Neural crest cell (in vitro differentiated cells): ENCODE results near the gene NF1. TPM values are rescaled to one million over a fixed set of nuclear protein-coding genes. Genes with fewer than 3 reads are reported as not detected.

Experiments used
- DNase-seq: peaks from one replicate; pipeline ENCODE4 v3.0.0; 2021; ENCODE audit warnings: low read depth, mixed read lengths, low spot score
- H3K27ac Mint-ChIP-seq: one replicate; pipeline ENCODE4 v1.8.0; 2021; ENCODE audit warnings: mild to moderate bottlenecking, mixed read lengths; ENCODE audit not compliant: unreplicated experiment
- H3K27me3 Mint-ChIP-seq: 2 replicates; pipeline ENCODE4 v1.8.0; 2021; ENCODE audit warnings: low read depth, mild to moderate bottlenecking, mixed read lengths
- H3K36me3 Mint-ChIP-seq: 2 replicates; pipeline ENCODE4 v1.8.0; 2021; ENCODE audit warnings: low read depth, mild to moderate bottlenecking, mixed read lengths
- H3K4me1 Mint-ChIP-seq: 2 replicates; pipeline ENCODE4 v1.8.0; 2021; ENCODE audit warnings: mixed read lengths
- H3K4me3 Mint-ChIP-seq: one replicate; pipeline ENCODE4 v1.8.0; 2021; ENCODE audit warnings: mild to moderate bottlenecking, mixed read lengths
- H3K9me3 Mint-ChIP-seq: 2 replicates; pipeline ENCODE4 v1.8.0; 2021; ENCODE audit warnings: mixed read lengths
- total RNA-seq: library from RNA; stranded (reverse); gene quantifications from 2 replicates; pipeline ENCODE4 v1.2.1, GENCODE V29; 2021
- TF ChIP-seq, protein P1 (sequence below): fragments of 200-600 bp; sonication (generic); conservative IDR thresholded peaks from 2 replicates; pipeline ENCODE4 v1.5.0; 2021; ENCODE audit warnings: antibody characterized with exemption, mild to moderate bottlenecking

Gene NF1
- total RNA-seq, 1 donor from 2014 or later, result 60.6 TPM

DNA sequence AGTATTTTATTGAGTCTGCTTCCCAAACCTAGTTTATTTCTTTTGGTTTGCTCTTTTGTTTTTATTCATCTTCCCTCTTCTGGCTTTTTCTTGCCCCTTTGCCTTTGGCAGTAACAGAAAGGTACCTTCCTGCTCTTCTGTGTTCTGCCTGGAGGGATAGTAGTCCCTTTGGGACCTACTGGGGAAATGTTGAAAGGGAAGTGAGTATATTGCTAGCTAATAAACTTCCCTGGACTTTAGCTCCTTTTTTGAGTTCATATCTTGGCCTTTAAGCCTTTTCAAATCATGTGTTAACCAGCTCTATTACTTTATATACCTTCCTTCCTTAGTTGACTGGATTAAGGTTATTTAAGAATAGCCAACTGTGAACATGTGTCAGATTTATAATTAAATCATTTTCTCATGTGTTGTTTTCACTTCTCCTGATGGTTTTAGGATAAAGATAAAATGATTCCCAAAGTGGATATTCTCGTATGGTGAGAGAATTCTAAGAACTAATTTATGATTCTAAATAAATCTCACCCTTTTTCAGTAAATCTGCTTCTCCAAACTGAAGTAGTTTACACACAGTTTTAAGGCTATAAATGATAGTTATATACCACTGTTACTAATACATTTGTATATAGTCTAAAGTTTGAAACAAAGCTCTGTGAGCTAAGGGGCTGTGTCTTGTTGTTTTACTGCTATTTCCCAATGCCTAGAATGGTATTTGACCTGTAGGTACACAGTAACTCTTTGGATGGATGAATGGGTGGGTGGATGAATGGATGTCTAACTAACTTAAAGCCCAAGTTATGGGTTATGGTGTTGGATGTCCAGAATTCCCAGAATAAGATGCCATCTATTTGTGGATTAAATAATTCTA lies 156.6 kb downstream of the NF1 start:
- Mint-ChIP-seq H3K4me3 (no peak overlapping the region), H3K9me3 (no peaks in the 10 kb centered on the region), H3K27ac (peak overlapping the region; percentile 43), H3K36me3 (peaks cover 4% of the 10 kb centered on the region), H3K4me1 (no peaks in the 10 kb centered on the region), H3K27me3 (no peaks in the 10 kb centered on the region)
- TF ChIP-seq, protein P1, sequence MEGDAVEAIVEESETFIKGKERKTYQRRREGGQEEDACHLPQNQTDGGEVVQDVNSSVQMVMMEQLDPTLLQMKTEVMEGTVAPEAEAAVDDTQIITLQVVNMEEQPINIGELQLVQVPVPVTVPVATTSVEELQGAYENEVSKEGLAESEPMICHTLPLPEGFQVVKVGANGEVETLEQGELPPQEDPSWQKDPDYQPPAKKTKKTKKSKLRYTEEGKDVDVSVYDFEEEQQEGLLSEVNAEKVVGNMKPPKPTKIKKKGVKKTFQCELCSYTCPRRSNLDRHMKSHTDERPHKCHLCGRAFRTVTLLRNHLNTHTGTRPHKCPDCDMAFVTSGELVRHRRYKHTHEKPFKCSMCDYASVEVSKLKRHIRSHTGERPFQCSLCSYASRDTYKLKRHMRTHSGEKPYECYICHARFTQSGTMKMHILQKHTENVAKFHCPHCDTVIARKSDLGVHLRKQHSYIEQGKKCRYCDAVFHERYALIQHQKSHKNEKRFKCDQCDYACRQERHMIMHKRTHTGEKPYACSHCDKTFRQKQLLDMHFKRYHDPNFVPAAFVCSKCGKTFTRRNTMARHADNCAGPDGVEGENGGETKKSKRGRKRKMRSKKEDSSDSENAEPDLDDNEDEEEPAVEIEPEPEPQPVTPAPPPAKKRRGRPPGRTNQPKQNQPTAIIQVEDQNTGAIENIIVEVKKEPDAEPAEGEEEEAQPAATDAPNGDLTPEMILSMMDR, result no peak
- no peak for DNase-seq

DNA sequence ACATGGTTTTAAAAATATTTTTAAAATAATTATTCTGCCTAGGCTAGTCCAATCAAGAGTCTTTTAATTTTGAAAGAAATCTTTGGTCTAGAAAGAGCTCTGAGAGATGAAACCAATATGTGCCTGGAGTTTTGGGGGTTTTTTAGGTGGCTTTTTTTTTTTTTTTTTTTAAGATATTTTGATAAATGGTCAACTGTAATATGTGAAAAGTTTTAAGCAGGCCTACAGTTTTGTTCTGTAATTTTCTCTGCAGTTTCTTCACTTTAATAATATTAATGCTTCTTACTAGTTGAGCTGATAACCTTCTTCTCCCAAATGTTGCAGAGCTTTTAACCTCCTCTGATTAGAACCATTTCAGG lies 157.2 kb downstream of the NF1 start:
- Mint-ChIP-seq H3K27ac (no peak overlapping the region), H3K4me1 (no peaks in the 10 kb centered on the region)
- TF ChIP-seq, protein P1, result no peak

DNA sequence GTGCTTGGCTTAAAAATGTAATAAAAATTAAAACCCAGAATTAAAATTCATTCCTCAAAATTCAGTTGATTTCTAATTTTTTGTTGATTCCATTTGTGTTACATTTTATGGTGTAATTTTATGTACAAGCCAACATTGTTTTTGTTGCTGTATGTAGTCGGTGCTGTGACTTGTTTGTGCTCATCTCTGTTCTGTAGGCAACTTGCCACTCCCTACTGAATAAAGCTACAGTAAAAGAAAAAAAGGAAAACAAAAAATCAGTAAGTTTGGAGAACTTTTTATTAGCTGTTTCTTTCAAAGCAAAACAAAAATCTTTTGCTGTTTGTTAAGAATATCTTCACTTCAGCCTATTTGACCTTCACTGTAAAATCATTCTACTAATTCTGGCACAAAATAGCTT lies 158.0 kb downstream of the NF1 start:
- TF ChIP-seq, protein P1, result no peak
- H3K4me1 Mint-ChIP-seq, result no peaks in the 10 kb centered on the region
- no peak for DNase-seq
- H3K27me3 Mint-ChIP-seq, result no peaks in the 10 kb centered on the region
- H3K27ac Mint-ChIP-seq, result no peak overlapping the region
- no peaks in the 10 kb centered on the region for H3K9me3 Mint-ChIP-seq
- H3K4me3 Mint-ChIP-seq, result no peak overlapping the region
- H3K36me3 Mint-ChIP-seq, result no peaks in the 10 kb centered on the region

More for the DNA sequence above, 157.2 kb downstream of the NF1 start:
- no peak for DNase-seq
- H3K36me3 Mint-ChIP-seq, result peaks cover 4% of the 10 kb centered on the region
- H3K9me3 Mint-ChIP-seq, result no peaks in the 10 kb centered on the region
- no peaks in the 10 kb centered on the region for H3K27me3 Mint-ChIP-seq
- H3K4me3 Mint-ChIP-seq, result no peak overlapping the region

DNA sequence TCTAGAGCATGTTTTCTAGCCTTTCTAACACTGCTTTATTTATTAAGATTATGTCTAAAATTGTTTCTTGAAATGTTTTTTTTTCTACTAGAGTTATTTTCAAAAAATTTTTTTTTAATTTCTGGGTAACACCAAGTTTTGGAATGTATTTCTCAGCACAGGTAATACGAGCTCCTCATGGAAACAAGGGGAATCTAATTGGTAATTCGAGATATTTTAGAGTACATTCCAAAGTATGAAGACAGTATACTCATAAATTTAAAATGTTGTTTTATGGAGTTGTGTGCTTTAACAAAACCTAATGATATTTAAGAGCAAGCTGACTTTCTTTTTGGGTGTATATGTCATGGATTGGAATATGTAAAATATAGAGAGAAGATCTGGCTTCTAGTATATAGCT lies 159.9 kb downstream of the NF1 start:
- no peaks in the 10 kb centered on the region for H3K4me1 Mint-ChIP-seq
- no peak for DNase-seq
- no peaks in the 10 kb centered on the region for H3K27me3 Mint-ChIP-seq
- TF ChIP-seq, protein P1, result no peak
- H3K4me3 Mint-ChIP-seq, result no peak overlapping the region
- H3K9me3 Mint-ChIP-seq, result no peaks in the 10 kb centered on the region
- H3K27ac Mint-ChIP-seq, result no peak overlapping the region
- no peaks in the 10 kb centered on the region for H3K36me3 Mint-ChIP-seq

DNA sequence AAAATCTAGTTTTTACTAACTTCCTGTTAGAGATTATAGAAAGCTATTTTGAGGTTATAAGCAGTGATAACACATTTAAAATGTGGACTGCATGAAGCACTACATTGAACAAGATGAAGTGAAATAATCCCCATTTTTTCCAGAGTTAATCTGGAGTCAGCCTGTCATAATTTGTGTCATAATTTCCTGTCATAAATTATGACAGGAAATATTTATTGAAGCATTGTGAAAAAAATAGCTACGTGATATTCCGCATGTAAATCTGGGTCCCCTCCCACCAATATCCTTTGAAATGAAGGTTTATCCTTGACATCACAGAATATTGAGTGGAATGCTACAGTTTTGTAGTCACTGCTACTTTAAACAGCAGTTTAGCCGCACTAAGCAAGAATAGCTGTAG lies 162.2 kb downstream of the NF1 start:
- no peaks in the 10 kb centered on the region for H3K9me3 Mint-ChIP-seq
- H3K27ac Mint-ChIP-seq, result no peak overlapping the region
- DNase-seq, result no peak
- H3K4me3 Mint-ChIP-seq, result no peak overlapping the region
- no peaks in the 10 kb centered on the region for H3K27me3 Mint-ChIP-seq
- TF ChIP-seq, protein P1, result no peak
- H3K36me3 Mint-ChIP-seq, result no peaks in the 10 kb centered on the region
- H3K4me1 Mint-ChIP-seq, result no peaks in the 10 kb centered on the region
